ENCODE results near the gene DDX42. TPM values are rescaled to one million over a fixed set of nuclear protein-coding genes. Genes with fewer than 3 reads are reported as not detected.
A peak's percentile ranks its signal among the peaks of the same experiment; 100 is the strongest.

Gene DDX42
- total and polyA plus RNA-seq, 2 of the 13 experiments (the other 11 are each of a cell fraction or from before 2014, with no cell fraction given), result 87.2 to 92.9 TPM

DNA sequence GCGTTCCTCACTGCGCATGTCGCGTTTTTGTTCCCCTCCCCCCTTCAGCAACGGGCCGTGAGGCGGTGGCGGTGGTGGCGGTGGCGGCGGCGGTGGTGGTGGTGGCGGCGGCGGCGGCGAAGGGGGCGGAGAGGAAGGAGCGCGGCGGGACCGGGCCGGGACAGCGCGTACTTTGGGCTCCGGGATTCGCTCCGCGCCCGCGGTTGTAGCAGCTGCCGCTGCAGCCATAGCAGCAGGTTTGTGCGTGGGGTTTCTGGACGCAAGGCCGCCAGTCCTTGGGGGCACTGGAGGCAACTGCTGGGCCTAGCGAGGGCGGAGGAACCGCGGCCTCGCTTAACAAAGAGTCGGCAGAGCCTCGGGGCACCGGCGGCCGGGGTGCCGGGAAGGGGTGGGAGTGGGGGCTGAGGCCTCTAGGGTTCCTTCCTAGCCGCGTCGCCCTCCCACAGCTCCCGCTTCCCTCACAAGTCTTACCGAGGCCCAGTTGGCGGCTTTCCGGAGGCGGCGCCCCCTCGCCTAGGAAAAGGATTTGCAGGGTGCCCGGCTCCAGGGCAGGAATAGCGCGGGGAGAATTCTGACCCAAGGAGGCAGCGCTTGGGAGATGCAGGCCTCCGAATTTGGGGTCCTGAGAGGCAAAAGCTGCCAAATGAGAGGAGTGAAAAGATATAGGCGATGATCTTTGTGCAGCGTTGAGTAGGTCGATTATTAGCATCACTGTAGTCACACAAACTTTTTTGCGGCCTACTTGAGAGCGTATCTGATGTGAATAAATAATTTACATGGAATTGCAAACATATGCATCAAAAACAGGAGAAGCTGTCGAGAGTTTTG, at the start of gene DDX42 (continued):
- TF ChIP-seq, protein P1, sequence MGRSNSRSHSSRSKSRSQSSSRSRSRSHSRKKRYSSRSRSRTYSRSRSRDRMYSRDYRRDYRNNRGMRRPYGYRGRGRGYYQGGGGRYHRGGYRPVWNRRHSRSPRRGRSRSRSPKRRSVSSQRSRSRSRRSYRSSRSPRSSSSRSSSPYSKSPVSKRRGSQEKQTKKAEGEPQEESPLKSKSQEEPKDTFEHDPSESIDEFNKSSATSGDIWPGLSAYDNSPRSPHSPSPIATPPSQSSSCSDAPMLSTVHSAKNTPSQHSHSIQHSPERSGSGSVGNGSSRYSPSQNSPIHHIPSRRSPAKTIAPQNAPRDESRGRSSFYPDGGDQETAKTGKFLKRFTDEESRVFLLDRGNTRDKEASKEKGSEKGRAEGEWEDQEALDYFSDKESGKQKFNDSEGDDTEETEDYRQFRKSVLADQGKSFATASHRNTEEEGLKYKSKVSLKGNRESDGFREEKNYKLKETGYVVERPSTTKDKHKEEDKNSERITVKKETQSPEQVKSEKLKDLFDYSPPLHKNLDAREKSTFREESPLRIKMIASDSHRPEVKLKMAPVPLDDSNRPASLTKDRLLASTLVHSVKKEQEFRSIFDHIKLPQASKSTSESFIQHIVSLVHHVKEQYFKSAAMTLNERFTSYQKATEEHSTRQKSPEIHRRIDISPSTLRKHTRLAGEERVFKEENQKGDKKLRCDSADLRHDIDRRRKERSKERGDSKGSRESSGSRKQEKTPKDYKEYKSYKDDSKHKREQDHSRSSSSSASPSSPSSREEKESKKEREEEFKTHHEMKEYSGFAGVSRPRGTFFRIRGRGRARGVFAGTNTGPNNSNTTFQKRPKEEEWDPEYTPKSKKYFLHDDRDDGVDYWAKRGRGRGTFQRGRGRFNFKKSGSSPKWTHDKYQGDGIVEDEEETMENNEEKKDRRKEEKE (IDR thresholded peaks at IDR 0.05), result no peak
- no peak for TF ChIP-seq ZNF672 (CRISPR knock-in tag; IDR thresholded peaks at IDR 0.05)
- no peak for TF ChIP-seq ZBTB7A (CRISPR knock-in tag; IDR thresholded peaks at IDR 0.05)
- 0 out of 2 replicates have a peak, but pooled peaks have one; percentile 24 for TF ChIP-seq ZZZ3 (CRISPR knock-in tag; IDR thresholded peaks at IDR 0.05; ENCODE audit: borderline replicate concordance)
- TF ChIP-seq ZNF432 (CRISPR knock-in tag; IDR thresholded peaks at IDR 0.05; ENCODE audit: borderline replicate concordance), result no peak
- no peak; the same call in 1 of the 2 replicates for TF ChIP-seq ZNF430 (CRISPR knock-in tag; IDR thresholded peaks at IDR 0.05)
- peak; percentile 64 for TF ChIP-seq PTBP1 (IDR thresholded peaks at IDR 0.05; ENCODE audit: low read depth, low read length, poor library complexity, severe bottlenecking)
- TF ChIP-seq ZNF766 (CRISPR knock-in tag; IDR thresholded peaks at IDR 0.05; ENCODE audit: borderline replicate concordance), result 0 out of 2 replicates have a peak, but pooled peaks have one; percentile 7
- TF ChIP-seq FOXP1 (IDR thresholded peaks at IDR 0.05), result no peak
- no peak for TF ChIP-seq FOXP1 (CRISPR knock-in tag; IDR thresholded peaks at IDR 0.05)
- TF ChIP-seq NCOA5 (CRISPR knock-in tag; IDR thresholded peaks at IDR 0.05), result no peak
- TF ChIP-seq ARNT (IDR thresholded peaks at IDR 0.05), result no peak
- TF ChIP-seq ZNF773 (CRISPR knock-in tag; IDR thresholded peaks at IDR 0.05; ENCODE audit: borderline replicate concordance), result peak; percentile 78; the same call in 1 of the 2 replicates
- TF ChIP-seq, protein P2, sequence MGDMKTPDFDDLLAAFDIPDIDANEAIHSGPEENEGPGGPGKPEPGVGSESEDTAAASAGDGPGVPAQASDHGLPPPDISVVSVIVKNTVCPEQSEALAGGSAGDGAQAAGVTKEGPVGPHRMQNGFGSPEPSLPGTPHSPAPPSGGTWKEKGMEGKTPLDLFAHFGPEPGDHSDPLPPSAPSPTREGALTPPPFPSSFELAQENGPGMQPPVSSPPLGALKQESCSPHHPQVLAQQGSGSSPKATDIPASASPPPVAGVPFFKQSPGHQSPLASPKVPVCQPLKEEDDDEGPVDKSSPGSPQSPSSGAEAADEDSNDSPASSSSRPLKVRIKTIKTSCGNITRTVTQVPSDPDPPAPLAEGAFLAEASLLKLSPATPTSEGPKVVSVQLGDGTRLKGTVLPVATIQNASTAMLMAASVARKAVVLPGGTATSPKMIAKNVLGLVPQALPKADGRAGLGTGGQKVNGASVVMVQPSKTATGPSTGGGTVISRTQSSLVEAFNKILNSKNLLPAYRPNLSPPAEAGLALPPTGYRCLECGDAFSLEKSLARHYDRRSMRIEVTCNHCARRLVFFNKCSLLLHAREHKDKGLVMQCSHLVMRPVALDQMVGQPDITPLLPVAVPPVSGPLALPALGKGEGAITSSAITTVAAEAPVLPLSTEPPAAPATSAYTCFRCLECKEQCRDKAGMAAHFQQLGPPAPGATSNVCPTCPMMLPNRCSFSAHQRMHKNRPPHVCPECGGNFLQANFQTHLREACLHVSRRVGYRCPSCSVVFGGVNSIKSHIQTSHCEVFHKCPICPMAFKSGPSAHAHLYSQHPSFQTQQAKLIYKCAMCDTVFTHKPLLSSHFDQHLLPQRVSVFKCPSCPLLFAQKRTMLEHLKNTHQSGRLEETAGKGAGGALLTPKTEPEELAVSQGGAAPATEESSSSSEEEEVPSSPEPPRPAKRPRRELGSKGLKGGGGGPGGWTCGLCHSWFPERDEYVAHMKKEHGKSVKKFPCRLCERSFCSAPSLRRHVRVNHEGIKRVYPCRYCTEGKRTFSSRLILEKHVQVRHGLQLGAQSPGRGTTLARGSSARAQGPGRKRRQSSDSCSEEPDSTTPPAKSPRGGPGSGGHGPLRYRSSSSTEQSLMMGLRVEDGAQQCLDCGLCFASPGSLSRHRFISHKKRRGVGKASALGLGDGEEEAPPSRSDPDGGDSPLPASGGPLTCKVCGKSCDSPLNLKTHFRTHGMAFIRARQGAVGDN (CRISPR knock-in tag; IDR thresholded peaks at IDR 0.05), result peak; percentile 11
